HEK293 (cell line): ENCODE measurements around the gene KRTAP4-12.
A peak's percentile ranks its signal among the peaks of the same experiment; 100 is the strongest.
"Not testable (repeated sequence)": the region's sequence is repeated elsewhere in the genome, so short reads cannot be mapped to it uniquely, and the experiment has no call there.

Source experiments
- CTCF ChIA-PET: fragments of 350-600 bp; formaldehyde crosslinking; extraction: SDS; loops from one replicate; lab custom pipeline; 2021; ENCODE audit warnings: antibody characterized with exemption; lab: Yijun Ruan, JAX
- POLR2A ChIA-PET: fragments of 300-600 bp; formaldehyde crosslinking; extraction: SDS; loops from one replicate; lab custom pipeline; 2020; ENCODE audit warnings: antibody characterized with exemption, inconsistent platforms; lab: Yijun Ruan, JAX
- H3K27ac ChIP-seq: fragments of 200-500 bp; sonication (Bioruptor generic); 2 replicates; pipeline ENCODE4 v1.5.1; 2014; ENCODE audit warnings: low read depth, low read length, control low read depth, inconsistent platforms; ENCODE audit errors: extremely low read depth
- H3K36me3 ChIP-seq, 2 experiments: fragments of 200-500 bp in 1 of 2; sonication (Bioruptor generic) in 1 of 2; 1 replicate in 1 of 2; 2 replicates in 1 of 2; pipeline ENCODE4 v1.5.1; 2014 to 2017; ENCODE audit warnings: inconsistent platforms in 2 of 2, low read length in 2 of 2; ENCODE audit not compliant: control insufficient read depth in 2 of 2, insufficient read depth in 1 of 2
- H3K4me1 ChIP-seq: fragments of 200-500 bp; sonication (Bioruptor generic); 2 replicates; pipeline ENCODE4 v1.5.1; 2014; ENCODE audit warnings: mild to moderate bottlenecking, low read length, inconsistent platforms; ENCODE audit not compliant: control insufficient read depth, insufficient read depth
- H3K4me3 ChIP-seq: 2 replicates; pipeline ENCODE4 v1.5.1; 2011; ENCODE audit warnings: low read depth, mild to moderate bottlenecking, control low read depth, low read length, moderate library complexity
- H3K9me3 ChIP-seq: fragments of 200-500 bp; sonication (Bioruptor generic); 2 replicates; pipeline ENCODE4 v1.5.1; 2014; ENCODE audit warnings: low read depth, low read length, inconsistent platforms; ENCODE audit not compliant: control insufficient read depth, insufficient read depth
- BCL6B ChIP-seq: fragments of 450-650 bp; formaldehyde crosslinking; IDR thresholded peaks from 2 replicates; pipeline ENCODE4 v1.5.1; 2017; ENCODE audit warnings: missing biosample characterization, missing genetic modification characterization
- GLIS1 ChIP-seq: fragments of 450-650 bp; formaldehyde crosslinking; IDR thresholded peaks from 2 replicates; pipeline ENCODE4 v1.5.1; 2016; ENCODE audit warnings: missing biosample characterization, missing genetic modification characterization
- HIC1 ChIP-seq: fragments of 450-650 bp; formaldehyde crosslinking; IDR thresholded peaks from 2 replicates; pipeline ENCODE4 v1.5.1; 2016; ENCODE audit warnings: missing biosample characterization, missing genetic modification characterization
- TCF7L2 ChIP-seq: IDR thresholded peaks from 2 replicates; pipeline ENCODE4 v1.6.1; 2011; ENCODE audit warnings: low read depth, mild to moderate bottlenecking, inconsistent platforms, low read length, moderate library complexity, borderline replicate concordance
- ZBTB17 ChIP-seq: fragments of 450-650 bp; formaldehyde crosslinking; IDR thresholded peaks from 2 replicates; pipeline ENCODE4 v1.5.1; 2016; ENCODE audit warnings: missing biosample characterization, missing genetic modification characterization
- ZFP3 ChIP-seq: fragments of 450-650 bp; formaldehyde crosslinking; IDR thresholded peaks from 2 replicates; pipeline ENCODE4 v1.5.1; 2016; ENCODE audit warnings: low read depth, missing biosample characterization, missing genetic modification characterization
- ZIC2 ChIP-seq: fragments of 450-650 bp; formaldehyde crosslinking; IDR thresholded peaks from 2 replicates; pipeline ENCODE4 v1.5.1; 2016; ENCODE audit warnings: missing biosample characterization, missing genetic modification characterization
- ZNF19 ChIP-seq: fragments of 450-650 bp; formaldehyde crosslinking; IDR thresholded peaks from 2 replicates; pipeline ENCODE4; 2016; ENCODE audit warnings: missing biosample characterization, missing genetic modification characterization, low read depth

Gene KRTAP4-12

GRCh38 chr17:41123991-41124371, at the start of gene KRTAP4-12:
KRTAP4-12 (minus strand) TSS chr17:41124182; CDS start chr17:41124122, 60 bp downstream.
- peak; percentile 62 for TF ChIP-seq ZIC2 (tag by site-specific recombination)
- H3K27ac ChIP-seq, H3K4me3 ChIP-seq, H3K9me3 ChIP-seq, H3K4me1 ChIP-seq, POLR2A ChIA-PET, H3K36me3 ChIP-seq: not testable (repeated sequence)
- CTCF ChIA-PET = interaction anchor here (0.6 kb wide), 1 partner anchor 9 kb away, joined by 3 read pairs; no protein-coding TSS in a partner anchor

GRCh38 chr17:41171886-41172285, 47.9 kb upstream of the KRTAP4-12 start:
- no peaks in the 10 kb centered on the region for H3K36me3 ChIP-seq
- no peak overlapping the region for H3K4me3 ChIP-seq
- CTCF ChIA-PET = interaction anchor here (0.9 kb wide), 1 partner anchor 358 kb away, joined by 3 read pairs; no protein-coding TSS in a partner anchor
- no peak for TF ChIP-seq GLIS1 (tag by site-specific recombination)
- no peaks in the 10 kb centered on the region for H3K4me1 ChIP-seq
- H3K9me3 ChIP-seq = no peaks in the 10 kb centered on the region
- POLR2A ChIA-PET = no interaction called here
- no peak overlapping the region for H3K27ac ChIP-seq

- TF ChIP-seq HIC1 (tag by site-specific recombination) (no peak), ZNF19 (tag by site-specific recombination) (no peak)
- Histone ChIP-seq H3K27ac (no peak within 1 kb of the TSS), H3K9me3 (no peaks in the 10 kb centered on the region), H3K4me3 (no peak within 1 kb of the TSS), H3K36me3 (no peaks in the 10 kb centered on the region), H3K4me1 (no peaks in the 10 kb centered on the region)
- ChIA-PET POLR2A (no interaction called here), CTCF (interaction anchor here (1.1 kb wide), 1 partner anchor 383 kb away, joined by 3 read pairs; no protein-coding TSS in a partner anchor)
Observed at GRCh38 chr17:41168121-41168520, 44.1 kb upstream of the KRTAP4-12 start, which contains the start of gene KRTAP4-3. KRTAP4-3 (minus strand) TSS chr17:41168221; CDS start chr17:41168172, 49 bp downstream.

- ChIA-PET CTCF (interaction anchor here (1.1 kb wide), 1 partner anchor 383 kb away, joined by 3 read pairs; no protein-coding TSS in a partner anchor), POLR2A (no interaction called here)
- TF ChIP-seq ZIC2 (tag by site-specific recombination) = peak; percentile 62; the same call in 1 of the 2 replicates
- TF ChIP-seq ZFP3 (tag by site-specific recombination) = no peak
- Histone ChIP-seq H3K4me1 (no peaks in the 10 kb centered on the region), H3K27ac (no peak overlapping the region), H3K4me3 (no peak overlapping the region), H3K36me3 (no peaks in the 10 kb centered on the region), H3K9me3 (no peaks in the 10 kb centered on the region)
Observed at GRCh38 chr17:41167561-41167960, 43.6 kb upstream of the KRTAP4-12 start.

- H3K36me3 ChIP-seq = no peaks in the 10 kb centered on the region
- ChIA-PET CTCF (interaction anchor here (0.9 kb wide), 1 partner anchor 603 kb away, joined by 4 read pairs; no protein-coding TSS in a partner anchor), POLR2A (no interaction called here)
- no peak overlapping the region for H3K27ac ChIP-seq
- TF ChIP-seq ZBTB17 (tag by site-specific recombination) = 0 out of 2 replicates have a peak, but pooled peaks have one; percentile 34
- TF ChIP-seq TCF7L2 = no peak
- TF ChIP-seq BCL6B = peak; percentile 25; the same call in 1 of the 2 replicates
- H3K9me3 ChIP-seq = no peaks in the 10 kb centered on the region
- H3K4me1 ChIP-seq = no peaks in the 10 kb centered on the region
- H3K4me3 ChIP-seq = no peak overlapping the region
Observed at GRCh38 chr17:41163828-41164227, 39.8 kb upstream of the KRTAP4-12 start.
